Transverse colon (tissue), 4 donors: ENCODE results near the gene TSPAN31. TPM values are rescaled to one million over a fixed set of nuclear protein-coding genes. Genes with fewer than 3 reads are reported as not detected.

ENCODE experiments used
- DNase-seq: peaks from one replicate; pipeline ENCODE4 v3.0.0-alpha.2; 2019
- H3K27ac ChIP-seq, 4 donors: fragments of 200-600 bp; sonication (generic); 2 replicates each; pipeline ENCODE4 v1.5.1; 2016 to 2018; ENCODE audit warnings: inconsistent platforms in 4 of 4
- H3K27me3 ChIP-seq: fragments of 200-600 bp; sonication (generic); 2 replicates; pipeline ENCODE4 v1.5.1; 2017; ENCODE audit warnings: inconsistent platforms
- H3K36me3 ChIP-seq, 4 donors: fragments of 200-600 bp; sonication (generic); 2 replicates each; pipeline ENCODE4 v1.5.1; 2017 to 2019; ENCODE audit warnings: inconsistent platforms in 4 of 4
- H3K4me1 ChIP-seq, 4 donors: fragments of 200-600 bp; sonication (generic); 2 replicates each; pipeline ENCODE4 v1.5.1; 2017 to 2020; ENCODE audit warnings: inconsistent platforms in 4 of 4
- H3K4me3 ChIP-seq, 4 donors: fragments of 200-600 bp; sonication (generic); 1 replicate in 1 of 4; 2 replicates in 3 of 4; pipeline versions ENCODE4 v1.5.1 to v1.6.1; 2017 to 2019; ENCODE audit warnings: inconsistent platforms in 4 of 4
- H3K9me3 ChIP-seq, 2 donors: fragments of 200-600 bp; sonication (generic); 2 replicates each; pipeline ENCODE4 v1.5.1; 2017 to 2019; ENCODE audit warnings: inconsistent platforms in 2 of 2
- CTCF ChIP-seq, 5 experiments: fragments of 200-600 bp in 3 of 5; fragments of 450-650 bp in 2 of 5; sonication (generic) in 3 of 5; IDR thresholded peaks; 1 replicate in 2 of 5; 2 replicates in 3 of 5; pipeline ENCODE4 v1.5.1; 2016 to 2017; ENCODE audit warnings: antibody characterized with exemption in 5 of 5, inconsistent platforms in 3 of 5, mild to moderate bottlenecking in 2 of 5, moderate library complexity in 1 of 5
- EP300 ChIP-seq: sonication (generic); formaldehyde crosslinking; IDR thresholded peaks from one replicate; pipeline ENCODE4 v1.6.1; 2017; ENCODE audit warnings: antibody characterized with exemption, low read depth
- POLR2A ChIP-seq: fragments of 450-650 bp; IDR thresholded peaks from one replicate; pipeline ENCODE4 v1.6.1; 2016; ENCODE audit warnings: antibody characterized with exemption, mild to moderate bottlenecking, moderate library complexity
- POLR2AphosphoS5 ChIP-seq, 3 donors: sonication (generic); formaldehyde crosslinking; IDR thresholded peaks; one replicate each; pipeline ENCODE4 v1.6.1; 2016; ENCODE audit warnings: antibody characterized with exemption in 3 of 3
- WGBS, 2 donors: methylation state at CpG; one replicate each; pipeline ENCODE4 v1.1.5; 2018; ENCODE audit warnings: low coverage in 1 of 2; 5-methylcytosine and 5-hydroxymethylcytosine counted together
- in situ Hi-C, 4 donors: fragments of 200-750 bp; cut with MboI; loops; one replicate each; pipeline versions ENCODE4 v1.15.0 to v1.15.1; 2017; ENCODE audit warnings: low sequenced_read_pairs in 3 of 4, low pct_ligation_motif_present in 1 of 4, low pct_unique_long_range_greater_than_20kb in 1 of 4
- intact Hi-C: fragments of 100-400 bp; cut with DNase I; formaldehyde crosslinking; loops from one replicate; pipeline ENCODE4 v1.15.1; 2023; ENCODE audit warnings: low total_unique reads
- total RNA-seq, 4 donors: library from RNA; depleted of rRNA; stranded (reverse); fragments of >200 nt; gene quantifications; one replicate each; pipeline ENCODE4 v1.1.0, GENCODE V29; 2016

The TSPAN31 gene
- total RNA-seq, 4 donors from 2014 or later, result 20.6 to 73.3 (median 42.8) TPM

GRCh38 chr12:57760347-57760982 is 15.6 kb downstream of the TSPAN31 start:
- H3K9me3 ChIP-seq, result no peaks in the 10 kb centered on the region
- DNase-seq, result no peak
- H3K4me3 ChIP-seq, result no peak overlapping the region
- H3K4me1 ChIP-seq, result peaks cover 5 to 26% (median 24%) of the 10 kb centered on the region in 4 donors
- H3K27ac ChIP-seq, result no peak overlapping the region
- H3K36me3 ChIP-seq, result peaks cover 0 to 5% (median 0%) of the 10 kb centered on the region in 4 donors
- TF ChIP-seq POLR2A (no peak), EP300 (no peak), CTCF (IDR thresholded peaks at IDR 0.05) (no peak), POLR2AphosphoS5 (IDR thresholded peaks at IDR 0.05) (no peak)
- H3K27me3 ChIP-seq, result peaks cover 22% of the 10 kb centered on the region
- intact Hi-C loops (no loop called here), in situ Hi-C loops (no loop called here)
- WGBS, 2 donors, result 89% methylated on average over 3 of the region's 3 CpGs; no CpG with 5 or more reads in 1 of the 2 donors

GRCh38 chr12:57761391-57761998 is 16.7 kb downstream of the TSPAN31 start:
- Histone ChIP-seq H3K36me3 (peaks cover 0 to 5% (median 0%) of the 10 kb centered on the region in 4 donors), H3K9me3 (no peaks in the 10 kb centered on the region), H3K27me3 (peaks cover 32% of the 10 kb centered on the region), H3K4me3 (no peak overlapping the region), H3K4me1 (peaks cover 9 to 28% (median 27%) of the 10 kb centered on the region in 4 donors), H3K27ac (no peak overlapping the region)
- 96 to 100% methylated on average over 1 to 4 of the region's 4 CpGs for WGBS, 2 donors
- no peak for DNase-seq
- TF ChIP-seq POLR2A (no peak), POLR2AphosphoS5 (IDR thresholded peaks at IDR 0.05) (no peak), CTCF (IDR thresholded peaks at IDR 0.05) (no peak), EP300 (no peak)
- intact Hi-C loops (no loop called here), in situ Hi-C loops (no loop called here)

- Histone ChIP-seq H3K9me3 (no peaks in the 10 kb centered on the region), H3K27ac (no peak overlapping the region), H3K4me1 (peaks cover 9 to 31% (median 30%) of the 10 kb centered on the region in 4 donors), H3K27me3 (peaks cover 42% of the 10 kb centered on the region), H3K36me3 (peaks cover 0 to 5% (median 0%) of the 10 kb centered on the region in 4 donors), H3K4me3 (no peak overlapping the region)
- 88 to 92% methylated on average over 2 of the region's 2 CpGs for WGBS, 2 donors
- TF ChIP-seq EP300 (no peak), CTCF (IDR thresholded peaks at IDR 0.05) (no peak), POLR2AphosphoS5 (IDR thresholded peaks at IDR 0.05) (no peak), POLR2A (no peak)
- DNase-seq, result no peak
- in situ Hi-C loops (no loop called here), intact Hi-C loops (no loop called here)
Observed at GRCh38 chr12:57762463-57762862, 17.6 kb downstream of the TSPAN31 start.

GRCh38 chr12:57763881-57764661 is 19.2 kb downstream of the TSPAN31 start:
- WGBS, 2 donors, result 83 to 93% methylated on average over 3 to 6 of the region's 6 CpGs
- Histone ChIP-seq H3K36me3 (no peaks in the 10 kb centered on the region), H3K9me3 (no peaks in the 10 kb centered on the region), H3K27me3 (peaks cover 43% of the 10 kb centered on the region), H3K4me3 (no peak overlapping the region), H3K27ac (no peak overlapping the region), H3K4me1 (peaks cover 9 to 31% (median 30%) of the 10 kb centered on the region in 4 donors)
- in situ Hi-C loops (no loop called here), intact Hi-C loops (no loop called here)
- DNase-seq, result no peak
- TF ChIP-seq POLR2AphosphoS5 (IDR thresholded peaks at IDR 0.05), result no peak
